HG02642 (cell line): ENCODE data around the gene CACNA1B.

Experiments
- ATAC-seq: cut with Tn5 transposase; IDR thresholded peaks from one replicate; pipeline ENCODE4 v1.9.1; 2021; ENCODE audit warnings: mild to moderate bottlenecking; ENCODE audit not compliant: unreplicated experiment, poor library complexity

CACNA1B gene

GRCh38 chr9:137975936-137976565, 98.5 kb downstream of the CACNA1B start:
- no peak for ATAC-seq

- ATAC-seq, result no peak
These were observed 100.1 kb downstream of the CACNA1B start for GRCh38 chr9:137977571-137978261.

- ATAC-seq, result no peak
These were observed 100.7 kb downstream of the CACNA1B start for GRCh38 chr9:137978262-137978714.

GRCh38 chr9:137982200-137982599, 104.6 kb downstream of the CACNA1B start:
- no peak for ATAC-seq

- ATAC-seq, result no peak
These were observed 106.4 kb downstream of the CACNA1B start for GRCh38 chr9:137984005-137984404.

- ATAC-seq, result no peak
These were observed 107.1 kb downstream of the CACNA1B start for GRCh38 chr9:137984520-137985257.

GRCh38 chr9:137985637-137986071, 108.1 kb downstream of the CACNA1B start:
- ATAC-seq, result no peak

- ATAC-seq, result no peak
These were observed 108.9 kb downstream of the CACNA1B start for GRCh38 chr9:137986268-137987099.

GRCh38 chr9:137987244-137988030, 109.9 kb downstream of the CACNA1B start:
- ATAC-seq, result no peak

- ATAC-seq, result no peak
These were observed 110.5 kb downstream of the CACNA1B start for GRCh38 chr9:137988051-137988450.

GRCh38 chr9:137988701-137989100, 111.1 kb downstream of the CACNA1B start:
- ATAC-seq, result no peak

GRCh38 chr9:137989156-137989555, 111.6 kb downstream of the CACNA1B start:
- ATAC-seq, result no peak

- ATAC-seq, result no peak
These were observed 112.6 kb downstream of the CACNA1B start for GRCh38 chr9:137989999-137990715.

- no peak for ATAC-seq
These were observed 126.1 kb downstream of the CACNA1B start for GRCh38 chr9:138003485-138004190.

- ATAC-seq, result no peak
These were observed 129.1 kb downstream of the CACNA1B start for GRCh38 chr9:138006576-138007233.

- ATAC-seq, result no peak
These were observed 130.0 kb downstream of the CACNA1B start for GRCh38 chr9:138007566-138007917.

GRCh38 chr9:138007918-138008841, 130.6 kb downstream of the CACNA1B start:
- no peak for ATAC-seq
